Iris pigment epithelial cell (primary cell): ENCODE data around the gene RASSF8.

ENCODE experiments used
- DNase-seq: peaks from one replicate; pipeline ENCODE4 v3.0.0-alpha.2; 2011; ENCODE audit warnings: low read depth

Gene RASSF8

GRCh38 chr12:26125400-26126339 is 167.2 kb downstream of the RASSF8 start:
- DNase-seq: peak; percentile 82

DNA sequence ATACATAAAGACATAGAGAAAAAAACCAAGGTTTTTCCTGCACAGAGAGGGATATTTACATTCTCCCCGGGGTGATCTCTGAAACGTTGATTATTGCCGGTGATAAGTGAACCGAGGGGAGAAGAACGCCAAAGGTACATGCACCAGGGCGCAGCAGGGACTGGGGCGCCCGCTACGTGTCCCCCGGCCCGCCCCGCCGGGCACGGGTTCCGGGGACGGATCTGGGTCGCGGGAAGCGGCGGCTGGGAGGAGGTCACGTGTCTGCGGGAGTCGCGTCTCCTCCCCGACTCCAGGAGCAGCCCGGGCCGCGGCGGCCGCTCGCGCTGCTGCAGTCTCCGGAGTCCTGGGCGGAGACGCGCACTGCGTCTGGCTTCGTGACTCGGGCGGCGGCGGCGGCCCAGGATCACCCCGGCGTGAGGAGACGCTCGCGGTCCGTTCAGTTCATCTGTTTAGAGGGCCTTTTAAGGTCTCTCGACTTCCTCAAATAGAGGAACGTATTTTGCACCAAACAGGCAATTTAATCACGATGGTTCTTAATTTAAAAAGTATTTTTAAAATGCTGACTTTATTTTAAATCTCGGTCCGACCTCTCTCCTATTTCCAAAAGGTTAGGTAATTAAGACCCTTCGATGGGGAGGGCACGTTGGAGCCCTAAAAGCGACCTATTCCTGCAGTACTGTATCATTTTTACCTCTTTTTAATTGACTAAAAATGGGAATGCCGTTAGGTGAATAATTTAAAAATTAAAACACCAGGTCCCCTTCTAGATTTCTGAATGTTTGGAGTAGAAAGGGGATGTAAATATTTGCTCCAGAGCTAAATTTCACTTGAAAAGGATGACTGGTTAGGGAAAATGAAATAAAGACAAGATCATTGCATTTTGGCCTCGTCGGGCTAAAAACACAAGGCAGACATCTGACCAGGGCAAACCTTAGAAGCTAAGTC is 168.1 kb downstream of the RASSF8 start:
- peak; percentile 88 for DNase-seq

DNA sequence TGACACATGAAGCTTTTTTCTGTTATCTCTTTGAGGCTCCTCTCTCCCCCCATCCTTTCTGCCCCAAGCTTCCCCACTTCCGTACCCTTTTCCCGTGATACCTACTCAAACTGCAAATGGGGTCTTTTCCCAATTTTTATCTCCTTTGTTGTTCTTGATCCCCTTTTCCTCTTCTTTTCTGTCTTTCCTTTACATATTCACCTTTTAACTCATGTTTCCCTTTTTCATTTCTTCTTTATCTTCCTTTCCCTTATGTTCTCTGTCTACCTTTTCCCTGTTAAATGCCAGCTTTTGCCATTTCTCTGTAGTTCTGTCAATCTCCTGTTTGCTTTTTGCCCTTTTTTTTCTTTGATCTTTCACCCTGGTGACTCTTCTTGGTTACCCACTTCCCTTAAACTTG is 168.9 kb downstream of the RASSF8 start:
- no peak for DNase-seq

DNA sequence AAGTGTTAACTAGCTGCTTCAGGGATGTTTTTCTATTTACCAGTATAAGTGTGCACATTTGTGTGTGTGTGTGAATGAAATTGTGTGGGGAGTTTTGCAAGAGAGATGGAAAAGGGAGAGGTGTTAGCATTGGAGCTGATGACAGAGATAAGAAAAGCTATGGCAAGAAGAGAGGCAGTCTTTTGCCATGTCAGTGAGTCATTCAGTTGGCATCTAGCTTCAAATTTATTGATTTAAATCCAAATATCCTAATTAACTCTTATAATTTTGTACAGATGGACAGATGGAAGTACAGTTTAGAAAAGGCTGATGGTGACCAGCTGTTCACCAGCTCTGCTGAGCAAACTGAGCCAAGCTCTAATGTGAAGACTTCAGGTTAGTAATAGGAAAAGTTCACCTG is 169.7 kb downstream of the RASSF8 start:
- no peak for DNase-seq
